Vagina (tissue), 2 donors: ENCODE measurements around the gene FBXL7. TPM values are rescaled to one million over a fixed set of nuclear protein-coding genes. Genes with fewer than 3 reads are reported as not detected.

ENCODE experiments used
- DNase-seq, 2 donors: peaks; one replicate each; pipeline ENCODE4 v3.0.0-alpha.2; 2017; ENCODE audit errors: extremely low spot score in 2 of 2
- H3K27ac ChIP-seq: fragments of 200-600 bp; sonication (generic); one replicate; pipeline ENCODE4 v1.5.1; 2019
- H3K27me3 ChIP-seq: fragments of 200-600 bp; sonication (generic); one replicate; pipeline ENCODE4 v1.5.1; 2019
- H3K36me3 ChIP-seq, 2 donors: fragments of 200-600 bp; sonication (generic); one replicate each; pipeline ENCODE4 v1.5.1; 2017 to 2019
- H3K4me1 ChIP-seq: fragments of 200-600 bp; sonication (generic); one replicate; pipeline ENCODE4 v1.5.1; 2019
- H3K4me3 ChIP-seq, 2 donors: fragments of 200-600 bp; sonication (generic); 1 replicate in 1 of 2; 2 replicates in 1 of 2; pipeline ENCODE4 v1.5.1; 2016 to 2019
- H3K9me3 ChIP-seq: fragments of 200-600 bp; sonication (generic); one replicate; pipeline ENCODE4 v1.5.1; 2019
- CTCF ChIP-seq, 3 experiments: fragments of 450-650 bp in 2 of 3; fragments of 200-600 bp in 1 of 3; sonication (generic) in 1 of 3; IDR thresholded peaks; one replicate each; pipeline ENCODE4 v1.5.1; 2017 to 2019; ENCODE audit warnings: antibody characterized with exemption in 3 of 3, mild to moderate bottlenecking in 2 of 3, moderate library complexity in 2 of 3
- POLR2A ChIP-seq, 2 donors: fragments of 450-650 bp; IDR thresholded peaks; one replicate each; pipeline ENCODE4 v1.6.1; 2017; ENCODE audit warnings: antibody characterized with exemption in 2 of 2, mild to moderate bottlenecking in 2 of 2, moderate library complexity in 2 of 2
- POLR2AphosphoS5 ChIP-seq, 2 donors: sonication (generic); formaldehyde crosslinking; IDR thresholded peaks; one replicate each; pipeline ENCODE4 v1.9.0; 2017; ENCODE audit warnings: antibody characterized with exemption in 2 of 2, mild to moderate bottlenecking in 2 of 2, low read depth in 1 of 2; ENCODE audit not compliant: insufficient read depth in 1 of 2
- intact Hi-C: fragments of 100-400 bp; cut with DNase I; formaldehyde crosslinking; loops from one replicate; pipeline ENCODE4 v1.15.1; 2023
- microRNA counts, 2 donors: library from miRNA; unstranded; fragments of <30 nt; microRNA quantifications; one replicate each; lab custom pipeline; 2016 to 2017
- microRNA-seq: library from miRNA; unstranded; fragments of <30 nt; microRNA quantifications from one replicate; pipeline ENCODE4, GENCODE V29; 2017; ENCODE audit warnings: borderline number of aligned reads, borderline replicate concordance
- small RNA-seq: library from RNA; depleted of rRNA; stranded (forward); fragments of <200 nt; gene quantifications from one replicate; pipeline ENCODE3, GENCODE V24; 2016
- total RNA-seq: library from RNA; depleted of rRNA; stranded (reverse); fragments of >200 nt; gene quantifications from one replicate; pipeline ENCODE4 v1.2.3, GENCODE V29; 2016

FBXL7 gene
- total RNA-seq, 1 donor from 2014 or later, result 21.1 TPM

DNA sequence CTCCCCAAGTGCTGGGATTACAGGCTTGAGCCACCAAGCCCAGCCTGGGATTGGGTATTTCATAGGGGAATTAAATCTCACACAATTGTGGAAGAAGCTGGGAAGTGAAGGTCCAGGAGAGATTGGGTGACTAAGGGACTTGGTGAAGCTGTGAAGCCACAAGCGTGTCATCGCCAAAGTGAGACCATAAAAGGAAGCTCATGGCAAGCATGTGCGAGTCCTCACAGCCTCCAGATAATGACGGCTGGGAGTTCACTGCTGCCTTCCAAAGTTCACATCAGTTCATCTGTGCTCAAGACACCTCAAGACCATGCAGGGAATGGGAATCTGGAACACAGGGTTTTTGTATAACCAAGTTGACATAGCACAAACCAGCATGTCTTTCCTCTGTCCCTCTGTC is 469.0 kb downstream of the FBXL7 start:
- TF ChIP-seq CTCF (IDR thresholded peaks at IDR 0.05) (no peak), POLR2A (IDR thresholded peaks at IDR 0.05) (no peak), POLR2AphosphoS5 (IDR thresholded peaks at IDR 0.05; ENCODE audit: insufficient read depth in 1 of 2, low read depth in 1 of 2) (no peak)
- Histone ChIP-seq H3K4me3 (no peak overlapping the region), H3K36me3 (no peaks in the 10 kb centered on the region), H3K27me3 (no peaks in the 10 kb centered on the region), H3K27ac (no peak overlapping the region), H3K9me3 (no peaks in the 10 kb centered on the region), H3K4me1 (no peaks in the 10 kb centered on the region)
- DNase-seq, result no peak
- intact Hi-C loops, result no loop called here

DNA sequence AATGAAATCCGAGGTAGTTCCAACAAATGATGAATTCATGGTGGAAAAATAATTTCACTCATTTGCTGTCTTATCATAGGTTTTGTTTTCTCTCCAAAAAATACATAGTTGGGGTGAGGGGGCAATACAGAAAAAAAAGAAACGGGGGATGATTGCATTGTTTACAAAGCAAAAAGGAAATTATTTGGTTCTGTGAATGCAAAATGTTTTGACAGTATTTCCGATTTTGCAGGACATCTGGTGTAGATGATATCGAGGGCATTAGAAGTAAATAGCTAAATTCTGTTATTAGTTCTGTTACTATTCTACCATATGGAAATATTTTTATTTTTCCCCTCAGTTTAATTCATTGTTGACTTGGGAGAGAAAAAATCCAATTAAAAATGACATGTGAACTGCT is 477.9 kb downstream of the FBXL7 start:
- H3K27ac ChIP-seq, result no peak overlapping the region
- intact Hi-C loops, result no loop called here

GRCh38 chr5:15980835-15981234 is 480.9 kb downstream of the FBXL7 start:
- no peak for TF ChIP-seq POLR2AphosphoS5 (IDR thresholded peaks at IDR 0.05; ENCODE audit: insufficient read depth in 1 of 2, low read depth in 1 of 2)
- TF ChIP-seq POLR2A (IDR thresholded peaks at IDR 0.05), result no peak
- TF ChIP-seq CTCF (IDR thresholded peaks at IDR 0.05), result no peak
- DNase-seq, result no peak
- Histone ChIP-seq H3K27ac (no peak overlapping the region), H3K27me3 (no peaks in the 10 kb centered on the region), H3K9me3 (no peaks in the 10 kb centered on the region), H3K4me3 (no peak overlapping the region), H3K4me1 (no peaks in the 10 kb centered on the region), H3K36me3 (no peaks in the 10 kb centered on the region)
- intact Hi-C loops, result no loop called here

More for the DNA sequence above, 477.9 kb downstream of the FBXL7 start:
- TF ChIP-seq CTCF (IDR thresholded peaks at IDR 0.05) (no peak), POLR2AphosphoS5 (IDR thresholded peaks at IDR 0.05; ENCODE audit: insufficient read depth in 1 of 2, low read depth in 1 of 2) (no peak)
- no peak for DNase-seq
- Histone ChIP-seq H3K4me1 (no peaks in the 10 kb centered on the region), H3K27me3 (no peaks in the 10 kb centered on the region), H3K4me3 (no peak overlapping the region), H3K36me3 (no peaks in the 10 kb centered on the region), H3K9me3 (no peaks in the 10 kb centered on the region)

DNA sequence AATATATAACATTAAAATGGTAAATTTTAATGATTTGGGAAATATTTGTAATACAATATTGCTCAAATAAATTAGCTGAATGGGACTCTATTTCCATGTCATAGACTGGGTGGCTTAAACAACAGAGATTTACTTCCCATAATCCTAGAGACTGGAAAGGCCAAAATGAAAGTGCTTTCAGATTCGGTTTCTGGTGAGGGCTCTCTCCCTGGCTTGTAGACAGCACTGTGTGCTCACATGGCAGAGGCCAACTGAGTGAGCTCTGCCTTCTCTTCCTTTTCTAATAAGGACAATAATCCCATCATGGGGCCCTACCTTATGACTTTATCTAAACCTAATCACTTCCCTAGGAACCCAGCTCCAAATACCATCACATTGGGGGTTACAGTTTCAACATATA is 483.4 kb downstream of the FBXL7 start:
- DNase-seq, result no peak
- no peak overlapping the region for H3K4me3 ChIP-seq
- intact Hi-C loops, result no loop called here
- no peaks in the 10 kb centered on the region for H3K4me1 ChIP-seq
- H3K27me3 ChIP-seq, result no peaks in the 10 kb centered on the region
- H3K36me3 ChIP-seq, result no peaks in the 10 kb centered on the region
- TF ChIP-seq POLR2A (IDR thresholded peaks at IDR 0.05) (no peak), POLR2AphosphoS5 (IDR thresholded peaks at IDR 0.05; ENCODE audit: insufficient read depth in 1 of 2, low read depth in 1 of 2) (no peak), CTCF (IDR thresholded peaks at IDR 0.05) (no peak)
- H3K9me3 ChIP-seq, result no peaks in the 10 kb centered on the region
- no peak overlapping the region for H3K27ac ChIP-seq

MicroRNA genes within 50 kb of the gene (microRNA counts, 767-probe panel; counts per million panel counts)
- microRNA hsa-miR-887 (lab: Ali Mortazavi, UCI), result 238 to 261 counts per million in 2 donors

Small RNA genes lying within 50 kb of the gene (microRNA-seq; reads per million reads assigned to microRNA genes)
- gene MIR887, result 94.3 reads per million, percentile 52 among the genes with 10 or more reads in this experiment

Small RNA genes lying within 50 kb of the gene (small RNA-seq; reads per million reads assigned to genes)
- 11.5 reads per million, percentile 93 among the genes with 10 or more reads in this experiment for gene MIR887
